GM18508 (cell line): Measurements from ENCODE around the gene CAPN9.
"Not testable (repeated sequence)": the region's sequence is repeated elsewhere in the genome, so short reads cannot be mapped to it uniquely, and the experiment has no call there.

Experiments
- ATAC-seq: cut with Tn5 transposase; IDR thresholded peaks from one replicate; pipeline ENCODE4 v1.9.1; 2021; ENCODE audit warnings: moderate number of reproducible peaks; ENCODE audit not compliant: insufficient read depth, unreplicated experiment

Gene CAPN9

GRCh38 chr1:230839173-230839572, 92.0 kb downstream of the CAPN9 start:
- ATAC-seq, result no peak

GRCh38 chr1:230842801-230843200, 95.6 kb downstream of the CAPN9 start:
- ATAC-seq, result no peak

- ATAC-seq, result no peak
Measured at GRCh38 chr1:230843503-230844309, 96.5 kb downstream of the CAPN9 start.

- no peak for ATAC-seq
Measured at GRCh38 chr1:230844561-230844960, 97.4 kb downstream of the CAPN9 start.

GRCh38 chr1:230845184-230845583, 98.0 kb downstream of the CAPN9 start:
- not testable (repeated sequence) for ATAC-seq

- ATAC-seq, result no peak
Measured at GRCh38 chr1:230848235-230848634, 101.0 kb downstream of the CAPN9 start.

- ATAC-seq, result no peak
Measured at GRCh38 chr1:230849451-230850224, 102.5 kb downstream of the CAPN9 start.

GRCh38 chr1:230850547-230850946, 103.4 kb downstream of the CAPN9 start:
- no peak for ATAC-seq

- ATAC-seq, result no peak
Measured at GRCh38 chr1:230851291-230851691, 104.1 kb downstream of the CAPN9 start.
